Medulla oblongata (tissue), 1 donor: ENCODE measurements around the gene KDM1B.
A peak's percentile ranks its signal among the peaks of the same experiment; 100 is the strongest.

ENCODE experiments used
- DNase-seq: peaks from one replicate; pipeline ENCODE4 v3.0.0-alpha.2; 2015; ENCODE audit errors: extremely low spot score

The KDM1B gene

GRCh38 chr6:18234564-18234963 lies 79.3 kb downstream of the KDM1B start:
- DNase-seq: no peak

- no peak for DNase-seq
Measured at GRCh38 chr6:18235524-18235923, 80.3 kb downstream of the KDM1B start.

GRCh38 chr6:18237167-18237566 lies 81.9 kb downstream of the KDM1B start:
- no peak for DNase-seq

GRCh38 chr6:18240230-18240629 lies 85.0 kb downstream of the KDM1B start:
- DNase-seq: no peak

GRCh38 chr6:18241208-18242038 lies 86.2 kb downstream of the KDM1B start:
- DNase-seq: no peak

- DNase-seq: no peak
Measured at GRCh38 chr6:18242062-18242851, 87.0 kb downstream of the KDM1B start.

- no peak for DNase-seq
Measured at GRCh38 chr6:18243302-18243893, 88.2 kb downstream of the KDM1B start.

- DNase-seq: no peak
Measured at GRCh38 chr6:18244251-18244650, 89.0 kb downstream of the KDM1B start.

GRCh38 chr6:18245079-18245478 lies 89.9 kb downstream of the KDM1B start:
- DNase-seq: no peak

- DNase-seq: no peak
Measured at GRCh38 chr6:18245642-18246041, 90.4 kb downstream of the KDM1B start.

- DNase-seq: no peak
Measured at GRCh38 chr6:18246205-18246604, 91.0 kb downstream of the KDM1B start.

GRCh38 chr6:18247002-18247401 lies 91.8 kb downstream of the KDM1B start:
- no peak for DNase-seq

- no peak for DNase-seq
Measured at GRCh38 chr6:18248698-18249097, 93.5 kb downstream of the KDM1B start.

- DNase-seq: no peak
Measured at GRCh38 chr6:18249271-18249670, 94.0 kb downstream of the KDM1B start.

GRCh38 chr6:18253635-18254034 lies 98.4 kb downstream of the KDM1B start:
- DNase-seq: no peak

GRCh38 chr6:18254793-18255192 lies 99.6 kb downstream of the KDM1B start:
- no peak for DNase-seq

GRCh38 chr6:18259675-18260447 lies 104.6 kb downstream of the KDM1B start:
- no peak for DNase-seq

- DNase-seq: no peak
Measured at GRCh38 chr6:18260448-18261106, 105.4 kb downstream of the KDM1B start.

GRCh38 chr6:18261877-18262276 lies 106.7 kb downstream of the KDM1B start:
- no peak for DNase-seq

GRCh38 chr6:18262702-18263417 lies 107.6 kb downstream of the KDM1B start:
- peak; percentile 26 for DNase-seq
